ENCODE data around the gene BANF1.

BANF1 gene

DNA sequence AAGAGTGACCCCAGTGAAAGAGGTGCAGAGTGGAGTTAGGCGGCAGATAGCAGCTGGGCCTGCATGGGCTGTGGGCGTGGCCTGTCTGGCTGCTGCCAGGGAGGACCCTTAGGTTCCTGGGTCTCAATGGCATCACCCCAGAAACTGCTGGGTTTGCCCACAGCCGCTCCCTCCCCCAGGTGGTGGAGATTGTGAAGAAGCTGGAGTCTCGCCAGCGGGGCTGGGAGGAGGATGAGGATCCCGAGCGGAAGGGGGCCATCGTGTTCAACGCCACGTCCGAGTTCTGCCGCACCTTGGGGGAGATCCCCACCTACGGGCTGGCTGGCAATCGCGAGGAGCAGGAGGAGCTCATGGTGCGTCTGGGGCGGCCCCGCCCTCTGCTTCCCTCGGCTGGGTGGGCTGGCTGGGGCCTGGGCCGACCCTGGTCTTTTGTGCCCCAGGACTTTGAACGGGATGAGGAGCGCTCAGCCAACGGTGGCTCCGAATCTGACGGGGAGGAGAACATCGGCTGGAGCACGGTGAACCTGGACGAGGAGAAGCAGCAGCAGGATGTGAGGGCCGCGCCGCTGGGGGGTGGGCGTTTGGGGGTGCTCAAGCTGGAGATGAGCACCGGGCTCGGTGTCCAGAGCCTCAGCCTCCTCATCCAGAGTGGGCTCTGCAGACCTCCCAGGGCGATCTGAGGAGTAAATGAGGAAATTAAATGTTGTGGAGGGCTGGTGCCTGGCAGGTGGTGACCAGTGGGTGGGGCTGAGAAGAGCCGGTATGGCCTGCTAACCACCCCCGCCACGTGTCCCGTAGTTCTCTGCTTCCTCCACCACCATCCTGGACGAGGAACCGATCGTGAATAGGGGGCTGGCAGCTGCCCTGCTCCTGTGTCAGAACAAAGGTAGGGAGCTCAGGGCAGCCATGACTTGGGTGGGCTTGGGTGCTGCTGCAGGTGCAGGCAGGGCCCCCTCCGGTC, 25.8 kb upstream of the BANF1 start:
- no peak overlapping the region for H3K4me3 ChIP-seq (ENCODE audit: low read depth, low read length)

DNA sequence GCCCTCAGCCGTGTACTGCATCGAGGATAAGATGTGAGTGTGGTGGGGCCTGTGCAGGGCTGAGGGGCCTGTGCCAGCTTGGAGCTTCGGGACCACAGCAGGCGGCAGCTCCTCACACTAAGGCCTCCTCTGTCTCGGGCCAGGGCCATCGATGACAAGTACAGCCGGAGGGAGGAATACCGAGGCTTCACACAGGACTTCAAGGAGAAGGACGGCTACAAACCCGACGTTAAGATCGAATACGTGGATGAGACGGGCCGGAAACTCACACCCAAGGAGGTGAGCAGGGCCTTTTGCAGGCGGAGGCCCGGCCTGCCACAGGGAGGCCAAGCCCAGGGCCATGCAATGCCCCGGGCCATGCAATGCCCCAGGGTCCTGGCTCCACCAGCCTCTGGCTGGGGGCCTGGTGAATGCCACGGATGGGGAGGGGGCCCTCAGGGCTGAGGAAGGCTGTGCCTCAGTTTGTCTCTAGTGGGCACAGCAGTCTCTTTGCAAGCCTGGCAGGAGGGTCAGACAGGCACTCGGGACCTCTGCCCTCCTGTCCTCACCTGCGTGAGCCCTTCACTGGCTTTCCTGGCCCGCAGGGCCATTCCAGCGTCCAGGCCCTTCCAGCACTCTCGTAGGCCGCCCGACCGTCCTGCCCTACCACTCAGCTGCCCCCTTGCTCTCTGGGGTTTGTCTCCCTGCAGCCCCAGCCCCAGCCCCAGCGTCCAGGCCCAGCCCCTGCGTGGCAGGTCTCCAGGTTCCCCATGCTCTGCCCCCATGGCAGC, 24.5 kb upstream of the BANF1 start:
- no peak for DNase-seq
- H3K4me3 ChIP-seq (ENCODE audit: low read depth, low read length), result no peak overlapping the region
- H3K36me3 ChIP-seq (replicated peaks), result peaks cover 35% of the 10 kb centered on the region
- H3K27me3 ChIP-seq (replicated peaks), result no peaks in the 10 kb centered on the region
- H3K27ac ChIP-seq, result no peak overlapping the region
- in situ Hi-C loops (cut with HindIII; ENCODE audit: low pct_ligation_motif_present, low sequenced_read_pairs), result no loop called here
- TF ChIP-seq, protein P1, sequence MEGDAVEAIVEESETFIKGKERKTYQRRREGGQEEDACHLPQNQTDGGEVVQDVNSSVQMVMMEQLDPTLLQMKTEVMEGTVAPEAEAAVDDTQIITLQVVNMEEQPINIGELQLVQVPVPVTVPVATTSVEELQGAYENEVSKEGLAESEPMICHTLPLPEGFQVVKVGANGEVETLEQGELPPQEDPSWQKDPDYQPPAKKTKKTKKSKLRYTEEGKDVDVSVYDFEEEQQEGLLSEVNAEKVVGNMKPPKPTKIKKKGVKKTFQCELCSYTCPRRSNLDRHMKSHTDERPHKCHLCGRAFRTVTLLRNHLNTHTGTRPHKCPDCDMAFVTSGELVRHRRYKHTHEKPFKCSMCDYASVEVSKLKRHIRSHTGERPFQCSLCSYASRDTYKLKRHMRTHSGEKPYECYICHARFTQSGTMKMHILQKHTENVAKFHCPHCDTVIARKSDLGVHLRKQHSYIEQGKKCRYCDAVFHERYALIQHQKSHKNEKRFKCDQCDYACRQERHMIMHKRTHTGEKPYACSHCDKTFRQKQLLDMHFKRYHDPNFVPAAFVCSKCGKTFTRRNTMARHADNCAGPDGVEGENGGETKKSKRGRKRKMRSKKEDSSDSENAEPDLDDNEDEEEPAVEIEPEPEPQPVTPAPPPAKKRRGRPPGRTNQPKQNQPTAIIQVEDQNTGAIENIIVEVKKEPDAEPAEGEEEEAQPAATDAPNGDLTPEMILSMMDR (IDR thresholded peaks at IDR 0.05; ENCODE audit: low read depth, low read length, missing control alignments), result no peak

More for the DNA sequence above, 25.8 kb upstream of the BANF1 start:
- no peak overlapping the region for H3K27ac ChIP-seq
- TF ChIP-seq, protein P1 (IDR thresholded peaks at IDR 0.05; ENCODE audit: low read depth, low read length, missing control alignments), result no peak
- DNase-seq, result no peak
- H3K36me3 ChIP-seq (replicated peaks), result peaks cover 38% of the 10 kb centered on the region
- in situ Hi-C loops (cut with HindIII; ENCODE audit: low pct_ligation_motif_present, low sequenced_read_pairs), result no loop called here
- H3K27me3 ChIP-seq (replicated peaks), result no peaks in the 10 kb centered on the region

DNA sequence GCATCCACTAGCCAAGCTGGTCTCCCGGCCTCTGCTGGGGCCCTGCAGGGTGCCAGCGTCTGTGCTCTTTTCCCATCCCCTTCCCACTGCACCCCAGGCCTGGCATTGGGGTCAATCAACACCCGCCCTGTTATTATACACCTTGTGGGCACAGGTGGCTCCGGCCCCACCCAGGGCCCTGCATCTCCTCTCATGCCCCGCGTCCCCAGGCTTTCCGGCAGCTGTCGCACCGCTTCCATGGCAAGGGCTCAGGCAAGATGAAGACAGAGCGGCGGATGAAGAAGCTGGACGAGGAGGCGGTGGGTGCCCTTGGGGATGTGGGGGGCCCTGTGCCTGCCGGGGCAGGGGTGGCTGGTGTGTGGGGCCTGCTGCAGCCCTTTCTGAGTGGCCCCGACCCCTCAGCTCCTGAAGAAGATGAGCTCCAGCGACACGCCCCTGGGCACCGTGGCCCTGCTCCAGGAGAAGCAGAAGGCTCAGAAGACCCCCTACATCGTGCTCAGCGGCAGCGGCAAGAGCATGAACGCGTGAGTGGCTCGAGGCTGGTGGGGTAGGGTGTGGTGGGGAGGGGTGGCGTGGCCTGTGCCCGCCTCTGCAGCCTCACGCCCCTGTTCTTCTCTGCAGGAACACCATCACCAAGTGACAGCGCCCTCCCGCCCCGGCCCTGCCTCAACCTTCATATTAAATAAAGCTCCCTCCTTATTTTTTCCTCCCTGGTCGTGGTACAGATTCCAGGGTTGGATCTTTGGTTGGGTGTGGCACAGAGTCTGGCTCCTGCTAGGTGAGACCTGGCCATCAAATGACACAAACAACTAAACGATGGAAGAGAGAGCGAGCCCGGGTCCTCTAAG, 23.7 kb upstream of the BANF1 start:
- no peak overlapping the region for H3K27ac ChIP-seq
- DNase-seq, result no peak
- TF ChIP-seq, protein P1 (IDR thresholded peaks at IDR 0.05; ENCODE audit: low read depth, low read length, missing control alignments), result no peak
- H3K36me3 ChIP-seq (replicated peaks), result peaks cover 30% of the 10 kb centered on the region
- no peaks in the 10 kb centered on the region for H3K27me3 ChIP-seq (replicated peaks)
- H3K4me3 ChIP-seq (ENCODE audit: low read depth, low read length), result no peak overlapping the region
- in situ Hi-C loops (cut with HindIII; ENCODE audit: low pct_ligation_motif_present, low sequenced_read_pairs), result no loop called here

DNA sequence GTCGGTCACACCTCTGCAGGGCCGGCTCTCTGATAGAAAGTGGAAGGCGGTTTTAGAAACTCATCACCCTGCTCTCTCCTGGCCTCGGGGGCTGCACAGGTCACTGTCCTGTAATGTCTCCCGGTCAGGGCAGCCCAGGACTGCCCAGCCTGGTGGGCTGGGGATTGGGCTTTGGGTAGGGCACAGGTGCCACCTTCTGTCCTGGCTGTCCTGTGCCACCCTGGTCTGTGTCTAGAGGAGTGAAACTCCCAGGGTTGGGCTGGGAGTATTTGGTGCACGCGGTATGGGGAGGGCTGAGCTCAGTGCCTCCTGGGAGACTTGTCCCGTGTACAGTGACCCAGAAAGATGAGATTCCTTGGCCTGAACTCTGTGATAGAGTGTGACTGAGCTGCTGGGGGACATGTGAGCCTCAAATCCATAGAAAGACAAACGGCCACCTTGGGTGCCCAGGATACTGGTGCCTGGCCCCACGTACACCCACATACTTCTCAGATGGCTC, 23.0 kb upstream of the BANF1 start:
- in situ Hi-C loops (cut with HindIII; ENCODE audit: low pct_ligation_motif_present, low sequenced_read_pairs), result no loop called here

More for the DNA sequence above, 23.0 kb upstream of the BANF1 start:
- Histone ChIP-seq H3K27ac (no peak overlapping the region), H3K4me3 (ENCODE audit: low read depth, low read length) (no peak overlapping the region), H3K27me3 (replicated peaks) (no peaks in the 10 kb centered on the region), H3K36me3 (replicated peaks) (peaks cover 30% of the 10 kb centered on the region)
- no peak for DNase-seq
- TF ChIP-seq, protein P1 (IDR thresholded peaks at IDR 0.05; ENCODE audit: low read depth, low read length, missing control alignments), result no peak

Data from brain microvascular endothelial cell (primary cell).